RWPE1 (cell line): Measurements from ENCODE around the gene BIN2.
"Not testable (repeated sequence)": the region's sequence is repeated elsewhere in the genome, so short reads cannot be mapped to it uniquely, and the experiment has no call there.

Experiments used
- CTCF ChIA-PET: fragments of 350-600 bp; sonication (Branson Sonifier 250); formaldehyde crosslinking; extraction: SDS; loops from one replicate; lab custom pipeline; 2021; lab: Yijun Ruan, JAX
- POLR2A ChIA-PET: fragments of 400-600 bp; formaldehyde crosslinking; extraction: SDS; loops from one replicate; lab custom pipeline; 2020; ENCODE audit warnings: antibody characterized with exemption; ENCODE audit not compliant: low non-redundant PET; lab: Yijun Ruan, JAX
- DNase-seq: peaks from one replicate; pipeline ENCODE4 v3.0.0; 2012; ENCODE audit warnings: low spot score
- H3K27ac ChIP-seq: fragments of 450-650 bp; 2 replicates; pipeline ENCODE4 v1.5.1; 2017
- CTCF ChIP-seq: fragments of 450-650 bp; conservative IDR thresholded peaks from 2 replicates; pipeline ENCODE4 v1.5.1; 2017; ENCODE audit warnings: low read depth, mild to moderate bottlenecking

BIN2 gene

GRCh38 chr12:51339750-51340149 lies 15.8 kb upstream of the BIN2 start:
- no peak for TF ChIP-seq CTCF
- no peak overlapping the region for H3K27ac ChIP-seq
- ChIA-PET CTCF (interaction anchor here (0.7 to 2.3 kb wide), 2 partner anchors 70 to 100 kb away, joined by 4 to 27 read pairs; partner anchors contain the start of gene SMAGP), POLR2A (no interaction called here)
- no peak for DNase-seq

GRCh38 chr12:51337336-51337735 lies 13.4 kb upstream of the BIN2 start:
- DNase-seq, POLR2A ChIA-PET, H3K27ac ChIP-seq, CTCF ChIA-PET: not testable (repeated sequence)

GRCh38 chr12:51335931-51336330 lies 12.0 kb upstream of the BIN2 start:
- POLR2A ChIA-PET, result no interaction called here
- no peak for TF ChIP-seq CTCF
- CTCF ChIA-PET, result interaction anchor here (0.6 kb wide), 1 partner anchor 521 kb away, joined by 3 read pairs; no protein-coding TSS in a partner anchor
- DNase-seq, result no peak
- H3K27ac ChIP-seq, result no peak overlapping the region

- TF ChIP-seq CTCF, result no peak
- POLR2A ChIA-PET, result interaction anchor here (0.6 kb wide), 1 partner anchor 226 kb away, joined by 4 read pairs; no protein-coding TSS in a partner anchor
- no peak for DNase-seq
- CTCF ChIA-PET, result no interaction called here
- no peak overlapping the region for H3K27ac ChIP-seq
These were observed 10.8 kb upstream of the BIN2 start for GRCh38 chr12:51334764-51335163.

- no peak for TF ChIP-seq CTCF
- no peak for DNase-seq
- ChIA-PET CTCF (no interaction called here), POLR2A (no interaction called here)
- H3K27ac ChIP-seq, result no peak overlapping the region
These were observed 9.6 kb upstream of the BIN2 start for GRCh38 chr12:51333536-51333935.

GRCh38 chr12:51330186-51330585 lies 6.2 kb upstream of the BIN2 start:
- no peak for TF ChIP-seq CTCF
- no peak overlapping the region for H3K27ac ChIP-seq
- DNase-seq, result no peak
- ChIA-PET CTCF (no interaction called here), POLR2A (no interaction called here)

- POLR2A ChIA-PET, result no interaction called here
These were observed 5.8 kb upstream of the BIN2 start for GRCh38 chr12:51329742-51330141.

More at GRCh38 chr12:51329742-51330141, 5.8 kb upstream of the BIN2 start:
- TF ChIP-seq CTCF, result no peak
- no peak for DNase-seq
- CTCF ChIA-PET, result no interaction called here
- no peak overlapping the region for H3K27ac ChIP-seq
